ENCODE measurements around the gene MYRFL. TPM values are rescaled to one million over a fixed set of nuclear protein-coding genes. Genes with fewer than 3 reads are reported as not detected.

MYRFL gene
- total RNA-seq, 1 donor from 2014 or later = not detected

DNA sequence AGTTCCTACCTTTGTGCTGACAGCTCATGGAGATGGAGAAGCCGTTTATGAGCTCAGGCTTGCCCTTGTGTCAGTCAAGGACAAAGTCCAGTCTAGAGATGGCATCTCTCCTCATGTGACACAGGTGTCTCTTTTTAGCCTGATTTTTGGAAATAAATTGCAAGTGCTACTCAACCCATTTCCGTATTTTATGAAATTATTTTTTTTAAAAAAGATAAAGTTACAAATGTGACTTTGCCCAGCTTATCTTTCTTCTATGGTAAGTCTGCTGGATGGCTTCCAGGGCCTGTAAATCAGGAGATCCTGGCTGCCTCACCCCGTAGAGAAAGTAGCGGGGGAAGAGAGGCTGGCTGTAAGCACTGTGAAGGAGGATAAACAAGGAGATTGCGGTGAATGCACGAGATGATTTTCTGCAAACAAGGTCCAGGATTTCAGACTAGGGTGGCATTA lies 169.7 kb downstream of the MYRFL start:
- no peak for TF ChIP-seq CTCF (IDR thresholded peaks at IDR 0.05; ENCODE audit: partially characterized antibody, unreplicated experiment)
- no peaks in the 10 kb centered on the region for H3K36me3 Mint-ChIP-seq (ENCODE audit: unreplicated experiment)
- DNase-seq = no peak
- H3K27ac Mint-ChIP-seq (ENCODE audit: unreplicated experiment) = no peak overlapping the region
- peaks cover 8% of the 10 kb centered on the region for H3K4me1 Mint-ChIP-seq (ENCODE audit: low read depth, unreplicated experiment)
- H3K4me3 Mint-ChIP-seq (ENCODE audit: unreplicated experiment) = no peak overlapping the region
- peaks cover 5% of the 10 kb centered on the region for H3K9me3 Mint-ChIP-seq (ENCODE audit: unreplicated experiment)
- no peaks in the 10 kb centered on the region for H3K27me3 Mint-ChIP-seq (ENCODE audit: unreplicated experiment)

DNA sequence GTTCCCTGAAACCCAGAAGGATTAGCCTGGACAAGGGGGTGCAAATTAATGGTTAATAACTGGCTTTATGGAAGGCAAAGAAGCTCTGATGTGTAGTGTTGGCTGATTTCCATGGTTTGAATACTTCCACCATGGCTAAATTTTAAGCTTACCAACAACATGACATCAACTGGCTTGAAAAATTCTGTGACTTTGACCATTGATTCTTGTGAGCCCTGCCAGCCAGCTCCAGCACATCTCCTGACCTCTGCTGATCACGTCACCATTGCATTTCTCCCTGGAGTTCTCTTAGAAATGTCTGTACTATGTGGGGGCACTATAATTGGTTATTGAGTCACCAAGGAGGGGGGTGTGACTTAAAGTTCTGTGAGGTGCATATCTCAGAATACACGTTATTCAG lies 171.2 kb downstream of the MYRFL start:
- no peaks in the 10 kb centered on the region for H3K36me3 Mint-ChIP-seq (ENCODE audit: unreplicated experiment)
- H3K4me3 Mint-ChIP-seq (ENCODE audit: unreplicated experiment) = no peak overlapping the region
- no peak for DNase-seq
- H3K27ac Mint-ChIP-seq (ENCODE audit: unreplicated experiment) = no peak overlapping the region
- peaks cover 2% of the 10 kb centered on the region for H3K9me3 Mint-ChIP-seq (ENCODE audit: unreplicated experiment)
- H3K27me3 Mint-ChIP-seq (ENCODE audit: unreplicated experiment) = no peaks in the 10 kb centered on the region
- H3K4me1 Mint-ChIP-seq (ENCODE audit: low read depth, unreplicated experiment) = peaks cover 8% of the 10 kb centered on the region
- TF ChIP-seq CTCF (IDR thresholded peaks at IDR 0.05; ENCODE audit: partially characterized antibody, unreplicated experiment) = no peak

GRCh38 chr12:69996722-69997121 lies 171.7 kb downstream of the MYRFL start:
- no peaks in the 10 kb centered on the region for H3K27me3 Mint-ChIP-seq (ENCODE audit: unreplicated experiment)
- H3K27ac Mint-ChIP-seq (ENCODE audit: unreplicated experiment) = no peak overlapping the region
- no peak overlapping the region for H3K4me3 Mint-ChIP-seq (ENCODE audit: unreplicated experiment)
- TF ChIP-seq CTCF (IDR thresholded peaks at IDR 0.05; ENCODE audit: partially characterized antibody, unreplicated experiment) = no peak
- no peaks in the 10 kb centered on the region for H3K36me3 Mint-ChIP-seq (ENCODE audit: unreplicated experiment)
- peaks cover 2% of the 10 kb centered on the region for H3K9me3 Mint-ChIP-seq (ENCODE audit: unreplicated experiment)
- no peak for DNase-seq
- peaks cover 5% of the 10 kb centered on the region for H3K4me1 Mint-ChIP-seq (ENCODE audit: low read depth, unreplicated experiment)

DNA sequence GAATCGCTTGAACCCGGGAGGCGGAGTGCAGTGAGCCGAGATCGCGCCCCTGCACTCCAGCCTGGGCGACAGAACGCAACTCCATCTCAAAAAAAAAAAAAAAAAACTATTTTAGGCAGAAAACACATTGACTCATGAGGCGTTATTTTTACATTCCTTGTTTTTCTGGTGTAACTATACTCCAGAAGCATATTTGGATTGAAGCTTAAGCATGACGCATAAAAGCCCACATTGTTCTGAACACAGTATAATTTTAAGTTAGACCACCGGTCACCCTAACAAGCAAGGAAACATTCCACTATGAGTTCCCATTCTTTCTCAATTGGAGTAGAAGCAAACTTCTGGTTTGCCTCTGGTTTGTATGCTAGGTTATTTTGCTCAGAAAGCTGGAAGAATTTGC lies 173.0 kb downstream of the MYRFL start:
- Mint-ChIP-seq H3K27ac (ENCODE audit: unreplicated experiment) (no peak overlapping the region), H3K4me3 (ENCODE audit: unreplicated experiment) (no peak overlapping the region), H3K36me3 (ENCODE audit: unreplicated experiment) (no peaks in the 10 kb centered on the region), H3K27me3 (ENCODE audit: unreplicated experiment) (no peaks in the 10 kb centered on the region), H3K4me1 (ENCODE audit: low read depth, unreplicated experiment) (no peaks in the 10 kb centered on the region), H3K9me3 (ENCODE audit: unreplicated experiment) (no peaks in the 10 kb centered on the region)
- no peak for DNase-seq
- no peak for TF ChIP-seq CTCF (IDR thresholded peaks at IDR 0.05; ENCODE audit: partially characterized antibody, unreplicated experiment)

DNA sequence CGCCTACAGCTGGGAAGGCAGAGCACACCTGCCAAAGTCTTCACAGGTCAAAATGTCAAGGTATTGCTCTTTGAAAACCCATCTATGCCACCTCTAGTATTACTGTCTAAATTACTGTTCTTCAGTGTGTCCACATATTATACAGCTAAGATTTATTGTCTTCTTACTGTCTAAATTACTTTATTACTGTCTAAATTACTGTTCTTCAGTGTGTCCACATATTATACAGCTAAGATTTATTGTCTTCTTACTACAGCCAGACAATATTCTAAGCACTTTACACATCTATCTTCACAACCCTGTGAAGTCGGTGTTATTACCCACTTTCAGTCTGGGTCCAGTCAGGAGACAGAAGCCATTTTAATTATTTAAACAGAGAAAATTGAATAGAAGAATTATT lies 173.9 kb downstream of the MYRFL start:
- Mint-ChIP-seq H3K4me3 (ENCODE audit: unreplicated experiment) (no peak overlapping the region), H3K27ac (ENCODE audit: unreplicated experiment) (no peak overlapping the region), H3K27me3 (ENCODE audit: unreplicated experiment) (no peaks in the 10 kb centered on the region), H3K4me1 (ENCODE audit: low read depth, unreplicated experiment) (no peaks in the 10 kb centered on the region), H3K9me3 (ENCODE audit: unreplicated experiment) (no peaks in the 10 kb centered on the region), H3K36me3 (ENCODE audit: unreplicated experiment) (no peaks in the 10 kb centered on the region)
- no peak for TF ChIP-seq CTCF (IDR thresholded peaks at IDR 0.05; ENCODE audit: partially characterized antibody, unreplicated experiment)
- DNase-seq = no peak
